Regular cardiac myocyte (primary cell): ENCODE data around the gene CEACAM3. TPM values are rescaled to one million over a fixed set of nuclear protein-coding genes. Genes with fewer than 3 reads are reported as not detected.

Experiments used
- total RNA-seq: library from RNA; depleted of rRNA; stranded (reverse); fragments of >200 nt; gene quantifications from 2 replicates; pipeline ENCODE4 v1.2.3, GENCODE V29; 2014

The CEACAM3 gene
- not detected in 2 replicates for total RNA-seq

DNA sequence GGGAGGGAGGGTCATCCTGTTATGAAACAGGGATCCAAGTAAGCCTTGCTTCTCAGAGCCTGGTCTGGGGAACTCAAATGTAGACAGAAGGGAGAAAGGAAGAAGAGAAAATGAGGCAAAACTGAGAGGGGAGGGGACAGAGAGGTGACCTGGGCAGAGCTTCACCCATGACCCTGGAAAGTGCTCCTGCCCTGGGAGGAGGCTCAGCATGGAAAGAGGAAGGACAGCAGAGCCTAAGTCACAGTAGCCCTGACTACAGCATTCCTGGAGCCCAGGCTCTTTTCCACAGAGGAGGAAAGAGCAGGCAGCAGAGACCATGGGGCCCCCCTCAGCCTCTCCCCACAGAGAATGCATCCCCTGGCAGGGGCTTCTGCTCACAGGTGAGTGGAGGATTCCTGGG, at the start of gene CEACAM3:
CEACAM3 (plus strand) TSS at position 226 of the 400 bp plus-strand sequence; CDS start at position 317, 91 bp downstream.

DNA sequence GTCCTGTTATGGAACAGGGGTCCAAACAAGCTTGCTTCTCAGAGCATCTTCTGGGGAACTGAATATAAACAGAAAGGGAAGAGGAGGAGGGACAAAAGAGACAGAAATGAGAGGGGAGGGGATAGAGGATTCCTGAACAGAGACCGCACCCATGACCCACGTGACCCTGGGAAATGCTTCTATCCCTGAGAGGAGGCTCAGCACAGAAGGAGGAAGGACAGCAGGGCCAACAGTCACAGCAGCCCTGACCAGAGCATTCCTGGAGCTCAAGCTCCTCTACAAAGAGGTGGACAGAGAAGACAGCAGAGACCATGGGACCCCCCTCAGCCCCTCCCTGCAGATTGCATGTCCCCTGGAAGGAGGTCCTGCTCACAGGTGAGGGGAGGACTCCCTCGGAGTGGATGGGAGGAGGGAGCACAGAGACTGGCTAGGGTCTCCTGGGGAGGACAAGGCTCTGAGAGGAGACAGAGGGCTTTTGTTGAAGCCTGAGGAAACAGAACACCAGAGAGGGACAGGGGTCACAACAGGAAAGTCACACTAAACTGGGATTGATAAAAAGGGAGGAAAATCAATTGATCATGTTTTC, 41.0 kb upstream of the CEACAM3 start, which contains the start of gene CEACAM6:
CEACAM6 (plus strand) TSS at position 203 of the 586 bp plus-strand sequence; CDS start at position 312, 109 bp downstream.

DNA sequence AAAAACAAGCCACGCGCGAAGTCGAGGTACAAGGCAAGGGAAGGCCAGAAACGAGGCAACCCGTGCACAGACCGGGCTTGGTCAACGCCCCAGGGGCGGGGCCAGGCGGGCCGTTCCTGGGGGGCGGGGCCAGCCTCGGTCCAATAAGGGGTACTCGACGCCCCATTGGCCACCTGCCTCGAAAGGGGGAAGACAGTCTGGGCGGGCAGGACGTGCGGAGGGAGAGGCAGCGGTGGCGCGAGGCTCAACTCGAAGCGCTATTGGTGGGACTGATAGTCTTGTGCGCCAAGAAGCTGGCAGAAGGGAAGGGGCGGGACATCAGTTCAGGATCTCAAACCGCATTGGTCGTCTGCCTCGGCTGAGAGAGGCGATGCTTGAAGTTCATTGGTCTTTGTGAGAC, 48.2 kb downstream of the CEACAM3 start, which contains the start of gene LYPD4:
LYPD4 (minus strand) TSS at position 83 of the 400 bp plus-strand sequence. CDS start 5,398 bp downstream, outside the sequence.

DNA sequence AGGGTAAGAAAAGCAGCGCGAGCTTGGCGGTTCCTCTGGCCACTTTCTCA, 48.4 kb downstream of the CEACAM3 start, which contains the start of gene DMRTC2:
DMRTC2 (plus strand) TSS at position 42 of the 50 bp plus-strand sequence. CDS start 2,387 bp downstream, outside the sequence.

DNA sequence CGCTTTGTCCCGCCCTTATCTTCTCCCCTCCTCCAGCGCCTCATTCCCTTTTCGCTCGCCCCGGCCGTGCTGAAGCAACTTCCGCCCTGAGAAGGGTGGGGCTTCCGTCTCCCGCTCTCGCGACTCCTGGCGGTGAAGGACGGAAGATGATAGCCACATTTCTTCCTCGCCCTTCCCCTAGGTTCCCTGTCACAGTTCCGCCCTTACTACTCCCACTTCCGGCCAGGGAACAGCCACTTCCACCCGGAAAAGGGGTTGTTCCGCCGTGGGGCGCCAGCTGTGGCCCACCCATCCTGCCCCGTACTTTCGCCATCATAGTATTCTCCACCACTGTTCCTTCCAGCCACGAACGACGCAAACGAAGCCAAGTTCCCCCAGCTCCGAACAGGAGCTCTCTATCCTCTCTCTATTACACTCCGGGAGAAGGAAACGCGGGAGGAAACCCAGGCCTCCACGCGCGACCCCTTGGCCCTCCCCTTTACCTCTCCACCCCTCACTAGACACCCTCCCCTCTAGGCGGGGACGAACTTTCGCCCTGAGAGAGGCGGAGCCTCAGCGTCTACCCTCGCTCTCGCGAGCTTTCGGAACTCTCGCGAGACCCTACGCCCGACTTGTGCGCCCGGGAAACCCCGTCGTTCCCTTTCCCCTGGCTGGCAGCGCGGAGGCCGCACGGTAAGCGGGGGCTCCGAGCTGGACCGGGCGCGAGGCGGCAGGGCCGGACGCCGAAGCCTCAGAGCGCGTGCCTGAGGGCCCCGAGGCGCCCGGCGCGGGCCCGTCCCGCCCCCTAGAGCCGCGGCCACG, 63.4 kb downstream of the CEACAM3 start, which contains the start of gene RPS19:
RPS19 (plus strand) TSS at position 638 of the 801 bp plus-strand sequence. CDS start 520 bp downstream, outside the sequence.

Other genes starting within 250 kb of the CEACAM3 start
- 0.28 TPM in 1 of 2 replicates, not detected in the other for gene CEACAM21, start 220.4 kb upstream of the CEACAM3 start, total RNA-seq
- not detected in 2 replicates for gene CEACAM4, start 169.5 kb upstream of the CEACAM3 start, total RNA-seq
- not detected in 2 replicates for gene CEACAM7, start 108.3 kb upstream of the CEACAM3 start, total RNA-seq
- not detected in 2 replicates for gene CEACAM5, start 88.0 kb upstream of the CEACAM3 start, total RNA-seq
- gene CEACAM6, start 41.1 kb upstream of the CEACAM3 start, total RNA-seq: not detected in 2 replicates
- not detected in 2 replicates for gene LYPD4, start 48.1 kb downstream of the CEACAM3 start, total RNA-seq
- gene DMRTC2, start 48.5 kb downstream of the CEACAM3 start, total RNA-seq: not detected in 2 replicates
- 1,514 and 2,811 TPM in 2 replicates for gene RPS19, start 63.7 kb downstream of the CEACAM3 start, total RNA-seq
- 0.19 TPM in 1 of 2 replicates, not detected in the other for gene CD79A, start 80.7 kb downstream of the CEACAM3 start, total RNA-seq
- 25.1 and 51.6 TPM in 2 replicates for gene ARHGEF1, start 86.6 kb downstream of the CEACAM3 start, total RNA-seq
- under 0.01 TPM in 1 of 2 replicates, not detected in the other for gene ERFL, start 131.9 kb downstream of the CEACAM3 start, total RNA-seq
- 141 and 201 TPM in 2 replicates for gene RABAC1, start 162.7 kb downstream of the CEACAM3 start, total RNA-seq
- gene ATP1A3, start 197.6 kb downstream of the CEACAM3 start, total RNA-seq: under 0.01 TPM in 1 of 2 replicates, not detected in the other